Fibroblast of lung (primary cell): ENCODE data around the gene MYO3B.

Source experiments
- EZH2 ChIP-seq: IDR thresholded peaks from 2 replicates; pipeline ENCODE4 v1.5.1; 2012; ENCODE audit warnings: low read length, control low read depth, mild to moderate bottlenecking; ENCODE audit errors: missing control alignments
- TF ChIP-seq, protein P1 (sequence below), 2 donors: IDR thresholded peaks in 1 of 2; conservative IDR thresholded peaks in 1 of 2; 1 replicate in 1 of 2; 2 replicates in 1 of 2; pipeline ENCODE4 v1.5.1; 2011 to 2012; ENCODE audit warnings: low read length in 2 of 2, control low read depth in 1 of 2, inconsistent platforms in 1 of 2, low read depth in 1 of 2, mild to moderate bottlenecking in 1 of 2

DNA sequence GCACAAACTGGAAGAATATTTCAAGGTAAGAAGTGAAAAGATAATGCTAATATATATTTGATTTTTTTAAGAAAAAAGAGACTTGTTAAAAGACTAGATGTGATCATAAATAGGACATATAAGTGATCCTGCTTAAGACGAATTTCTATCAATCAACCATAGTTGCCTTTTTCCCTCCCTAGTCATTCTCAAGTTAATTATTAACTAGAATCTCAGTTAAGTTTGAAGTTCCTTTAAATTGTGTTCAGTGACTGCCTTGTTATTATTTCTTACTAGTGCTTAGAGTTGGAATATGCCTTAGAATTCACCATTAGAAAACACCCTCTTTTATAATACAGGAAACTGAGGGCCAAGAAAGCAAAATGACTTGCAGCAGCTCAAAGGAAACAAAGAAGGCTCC is 395.7 kb downstream of the MYO3B start:
- TF ChIP-seq, protein P1, sequence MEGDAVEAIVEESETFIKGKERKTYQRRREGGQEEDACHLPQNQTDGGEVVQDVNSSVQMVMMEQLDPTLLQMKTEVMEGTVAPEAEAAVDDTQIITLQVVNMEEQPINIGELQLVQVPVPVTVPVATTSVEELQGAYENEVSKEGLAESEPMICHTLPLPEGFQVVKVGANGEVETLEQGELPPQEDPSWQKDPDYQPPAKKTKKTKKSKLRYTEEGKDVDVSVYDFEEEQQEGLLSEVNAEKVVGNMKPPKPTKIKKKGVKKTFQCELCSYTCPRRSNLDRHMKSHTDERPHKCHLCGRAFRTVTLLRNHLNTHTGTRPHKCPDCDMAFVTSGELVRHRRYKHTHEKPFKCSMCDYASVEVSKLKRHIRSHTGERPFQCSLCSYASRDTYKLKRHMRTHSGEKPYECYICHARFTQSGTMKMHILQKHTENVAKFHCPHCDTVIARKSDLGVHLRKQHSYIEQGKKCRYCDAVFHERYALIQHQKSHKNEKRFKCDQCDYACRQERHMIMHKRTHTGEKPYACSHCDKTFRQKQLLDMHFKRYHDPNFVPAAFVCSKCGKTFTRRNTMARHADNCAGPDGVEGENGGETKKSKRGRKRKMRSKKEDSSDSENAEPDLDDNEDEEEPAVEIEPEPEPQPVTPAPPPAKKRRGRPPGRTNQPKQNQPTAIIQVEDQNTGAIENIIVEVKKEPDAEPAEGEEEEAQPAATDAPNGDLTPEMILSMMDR (conservative IDR thresholded peaks at IDR 0.05 in 1 of 2, IDR thresholded peaks at IDR 0.05 in 1 of 2; ENCODE audit: low read depth in 1 of 2, low read length in 2 of 2) = no peak
- TF ChIP-seq EZH2 = no peak
